ENCODE data around the gene IQCC. TPM values are rescaled to one million over a fixed set of nuclear protein-coding genes. Genes with fewer than 3 reads are reported as not detected.

IQCC gene
- total RNA-seq, 1 donor from 2014 or later, result 0.71 TPM

DNA sequence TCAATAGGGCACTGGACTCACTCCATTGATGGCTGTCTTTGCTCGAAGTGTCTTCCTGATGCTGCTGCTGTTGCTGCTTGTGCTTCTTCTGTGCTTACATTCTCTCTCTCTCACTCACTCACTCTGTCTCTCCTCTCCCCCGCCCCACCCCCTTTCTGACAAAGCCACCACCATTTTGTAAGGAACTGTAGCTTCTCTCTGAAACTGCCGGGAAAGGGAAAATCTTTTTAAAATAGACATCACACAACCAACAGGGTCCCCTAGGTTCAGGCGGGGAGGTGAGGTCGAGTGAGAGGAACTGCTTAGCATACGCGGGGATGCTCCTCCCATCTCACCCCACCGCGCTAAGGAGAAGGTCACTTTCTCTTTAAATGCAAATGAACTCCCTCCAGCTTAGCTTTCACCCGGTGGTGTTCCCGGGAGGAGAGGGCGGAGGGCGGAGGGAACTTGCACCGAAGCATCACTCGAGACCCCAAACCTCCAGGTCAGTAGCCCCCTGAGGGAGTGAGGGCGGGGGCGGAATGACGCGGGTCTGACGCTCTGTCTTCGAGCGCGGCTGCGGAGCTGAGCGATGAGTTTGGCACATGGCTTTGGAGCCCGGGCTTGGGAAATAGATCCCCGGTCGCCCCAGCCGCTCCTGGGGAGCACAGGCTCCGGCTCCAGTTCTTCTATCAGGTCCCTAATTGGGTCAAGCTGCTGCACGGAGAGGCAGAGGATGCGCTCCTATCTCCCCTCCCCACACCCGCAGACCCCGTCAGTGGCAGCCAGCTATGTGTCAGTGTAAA is 5.1 kb upstream of the IQCC start, which contains the start of gene CCDC28B:
TSS of gene CCDC28B (plus strand) at position 370 of the 785 bp plus-strand sequence. CDS start 1,341 bp downstream, outside the sequence.
- H3K27ac ChIP-seq (replicated peaks), result peak within 1 kb of the TSS; percentile 91
- intact Hi-C loops (cut with micrococcal nuclease), result no loop called here
- peak; percentile 75 for DNase-seq

DNA sequence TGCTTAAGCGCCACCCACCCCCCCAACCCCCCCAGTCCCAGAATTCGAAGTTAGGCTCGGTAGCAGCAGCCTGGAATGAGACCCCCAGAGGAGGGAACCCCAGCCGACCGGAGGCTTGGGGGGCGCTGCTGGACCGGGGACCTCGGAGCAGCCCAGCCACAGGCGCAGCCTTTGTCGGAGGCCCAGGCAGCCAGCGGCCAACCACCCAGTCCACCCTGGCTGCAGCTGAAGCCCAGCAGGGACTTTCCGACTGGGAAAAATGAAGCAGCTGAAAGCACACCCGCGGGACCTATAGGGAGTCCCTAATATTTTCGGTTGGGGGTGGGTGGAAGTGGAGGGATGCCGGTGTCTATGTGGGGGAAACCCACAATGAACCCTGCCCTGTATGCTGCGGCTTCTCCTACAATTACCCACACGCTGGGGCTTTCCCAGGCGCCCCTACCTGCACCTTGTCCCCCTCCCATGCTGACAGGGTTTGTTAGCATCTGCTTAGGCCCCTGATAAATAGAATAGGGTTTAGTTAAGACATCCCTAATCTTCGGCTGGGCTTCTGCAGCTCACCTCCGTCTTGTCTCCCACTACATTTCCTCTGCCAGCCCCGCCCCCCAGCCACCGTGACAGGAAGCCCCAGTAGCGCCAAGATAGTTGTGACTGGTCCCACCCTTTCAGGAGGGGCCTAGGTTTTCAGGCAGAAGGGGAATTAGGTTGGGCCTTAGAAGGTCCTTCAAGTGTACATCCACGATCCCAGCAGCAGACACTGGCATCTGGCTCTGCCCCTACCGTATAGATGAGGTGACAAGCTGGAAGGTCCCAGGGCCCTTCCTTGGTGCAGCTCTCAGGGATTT is 4.2 kb upstream of the IQCC start:
- intact Hi-C loops (cut with micrococcal nuclease), result no loop called here
- H3K4me3 ChIP-seq, result peak overlapping the region; percentile 72
- peak; percentile 77 for DNase-seq
- TF ChIP-seq, protein P1, sequence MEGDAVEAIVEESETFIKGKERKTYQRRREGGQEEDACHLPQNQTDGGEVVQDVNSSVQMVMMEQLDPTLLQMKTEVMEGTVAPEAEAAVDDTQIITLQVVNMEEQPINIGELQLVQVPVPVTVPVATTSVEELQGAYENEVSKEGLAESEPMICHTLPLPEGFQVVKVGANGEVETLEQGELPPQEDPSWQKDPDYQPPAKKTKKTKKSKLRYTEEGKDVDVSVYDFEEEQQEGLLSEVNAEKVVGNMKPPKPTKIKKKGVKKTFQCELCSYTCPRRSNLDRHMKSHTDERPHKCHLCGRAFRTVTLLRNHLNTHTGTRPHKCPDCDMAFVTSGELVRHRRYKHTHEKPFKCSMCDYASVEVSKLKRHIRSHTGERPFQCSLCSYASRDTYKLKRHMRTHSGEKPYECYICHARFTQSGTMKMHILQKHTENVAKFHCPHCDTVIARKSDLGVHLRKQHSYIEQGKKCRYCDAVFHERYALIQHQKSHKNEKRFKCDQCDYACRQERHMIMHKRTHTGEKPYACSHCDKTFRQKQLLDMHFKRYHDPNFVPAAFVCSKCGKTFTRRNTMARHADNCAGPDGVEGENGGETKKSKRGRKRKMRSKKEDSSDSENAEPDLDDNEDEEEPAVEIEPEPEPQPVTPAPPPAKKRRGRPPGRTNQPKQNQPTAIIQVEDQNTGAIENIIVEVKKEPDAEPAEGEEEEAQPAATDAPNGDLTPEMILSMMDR (IDR thresholded peaks at IDR 0.05; ENCODE audit: borderline replicate concordance), result no peak
- peaks cover 15% of the 10 kb centered on the region for H3K36me3 ChIP-seq
- peaks cover 74% of the 10 kb centered on the region for H3K4me1 ChIP-seq
- H3K27me3 ChIP-seq (ENCODE audit: low read depth), result no peaks in the 10 kb centered on the region
- no peaks in the 10 kb centered on the region for H3K9me3 ChIP-seq (replicated peaks)
- peak overlapping the region; percentile 91 for H3K27ac ChIP-seq (replicated peaks)

More for the DNA sequence above, 5.1 kb upstream of the IQCC start, which contains the start of gene CCDC28B:
- no peaks in the 10 kb centered on the region for H3K27me3 ChIP-seq (ENCODE audit: low read depth)
- peaks cover 73% of the 10 kb centered on the region for H3K4me1 ChIP-seq
- TF ChIP-seq, protein P1 (IDR thresholded peaks at IDR 0.05; ENCODE audit: borderline replicate concordance), result no peak
- H3K4me3 ChIP-seq, result peak within 1 kb of the TSS; percentile 72
- no peaks in the 10 kb centered on the region for H3K9me3 ChIP-seq (replicated peaks)
- H3K36me3 ChIP-seq, result peaks cover 23% of the 10 kb centered on the region

GRCh38 chr1:32204943-32205361 is 519 bp upstream of the IQCC start:
- no peaks in the 10 kb centered on the region for H3K36me3 ChIP-seq
- DNase-seq, result no peak
- H3K4me3 ChIP-seq, result peak overlapping the region; percentile 78
- H3K27ac ChIP-seq (replicated peaks), result peak overlapping the region; percentile 60
- H3K4me1 ChIP-seq, result peaks cover 51% of the 10 kb centered on the region
- H3K27me3 ChIP-seq (ENCODE audit: low read depth), result no peaks in the 10 kb centered on the region
- no peaks in the 10 kb centered on the region for H3K9me3 ChIP-seq (replicated peaks)
- TF ChIP-seq, protein P1 (IDR thresholded peaks at IDR 0.05; ENCODE audit: borderline replicate concordance), result no peak
- intact Hi-C loops (cut with micrococcal nuclease), result no loop called here

DNA sequence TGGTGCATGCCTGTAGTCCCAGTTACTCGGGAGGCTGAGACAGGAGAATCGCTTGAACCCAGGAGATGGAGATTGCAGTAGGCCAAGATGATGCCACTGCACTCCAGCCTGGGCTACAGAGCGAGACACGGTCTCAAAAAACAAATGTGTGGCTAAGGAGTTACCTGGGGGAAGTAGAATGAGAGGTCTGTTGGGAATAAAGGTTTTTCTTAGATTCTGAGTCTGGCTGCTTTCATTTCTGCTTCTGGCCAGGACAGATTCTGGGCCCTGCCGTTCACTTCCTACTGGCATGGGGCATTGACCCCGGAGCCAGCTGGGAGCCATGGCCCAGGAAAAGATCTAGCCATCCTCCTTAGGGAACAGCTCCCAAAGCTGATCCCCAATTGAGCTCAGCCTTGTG is 3.0 kb downstream of the IQCC start:
- Histone ChIP-seq H3K27ac (replicated peaks) (no peak overlapping the region), H3K4me1 (peaks cover 30% of the 10 kb centered on the region), H3K9me3 (replicated peaks) (no peaks in the 10 kb centered on the region), H3K36me3 (no peaks in the 10 kb centered on the region), H3K27me3 (ENCODE audit: low read depth) (no peaks in the 10 kb centered on the region), H3K4me3 (no peak overlapping the region)
- TF ChIP-seq, protein P1 (IDR thresholded peaks at IDR 0.05; ENCODE audit: borderline replicate concordance), result no peak
- intact Hi-C loops (cut with micrococcal nuclease), result no loop called here
- no peak for DNase-seq

DNA sequence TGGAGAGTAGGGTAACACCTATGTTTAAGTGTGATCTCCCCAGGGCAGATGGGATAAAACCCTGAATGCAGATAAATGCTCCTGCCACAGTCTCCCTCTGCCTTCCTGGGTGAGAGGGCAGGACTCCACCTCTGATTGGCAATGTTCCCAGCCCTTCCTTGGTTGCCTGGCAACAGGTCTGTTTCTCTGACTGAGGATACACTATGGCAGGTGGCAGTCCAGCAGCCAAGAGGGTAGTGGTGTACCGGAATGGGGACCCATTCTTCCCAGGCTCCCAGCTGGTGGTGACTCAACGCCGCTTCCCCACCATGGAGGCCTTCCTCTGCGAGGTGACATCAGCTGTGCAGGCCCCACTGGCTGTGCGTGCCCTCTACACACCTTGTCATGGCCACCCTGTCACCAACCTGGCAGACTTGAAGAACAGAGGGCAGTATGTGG is 3.4 kb downstream of the IQCC start, which contains the start of gene DCDC2B:
TSS of gene DCDC2B (plus strand) at position 199 of the 438 bp plus-strand sequence. CDS start at position 204, 5 bp downstream.
- Histone ChIP-seq H3K9me3 (replicated peaks) (no peaks in the 10 kb centered on the region), H3K36me3 (peaks cover 2% of the 10 kb centered on the region), H3K4me1 (peaks cover 30% of the 10 kb centered on the region), H3K27ac (replicated peaks) (no peak within 1 kb of the TSS), H3K4me3 (no peak within 1 kb of the TSS), H3K27me3 (ENCODE audit: low read depth) (no peaks in the 10 kb centered on the region)
- DNase-seq, result peak; percentile 44
- intact Hi-C loops (cut with micrococcal nuclease), result no loop called here
- TF ChIP-seq, protein P1 (IDR thresholded peaks at IDR 0.05; ENCODE audit: borderline replicate concordance), result no peak

Measured in left ventricle myocardium inferior (tissue), 1 donor.